Neural cell (in vitro differentiated cells): Measurements from ENCODE around the gene FSHR.

Experiments
- CTCF ChIP-seq: fragments of 450-650 bp; IDR thresholded peaks from 2 replicates; pipeline ENCODE4 v1.5.1; 2014; ENCODE audit warnings: antibody characterized with exemption, mild to moderate bottlenecking, moderate library complexity; ENCODE audit not compliant: poor library complexity, severe bottlenecking
- RAD21 ChIP-seq: fragments of 450-650 bp; conservative IDR thresholded peaks from 2 replicates; pipeline ENCODE4 v1.6.1; 2014; ENCODE audit warnings: antibody characterized with exemption, mild to moderate bottlenecking, moderate library complexity

GRCh38 chr2:49111006-49111405 is 43.3 kb downstream of the FSHR start:
- TF ChIP-seq CTCF (no peak), RAD21 (no peak)
